Transverse colon (tissue), 3 donors: ENCODE measurements around the gene TNFRSF17.

Source experiments
- EP300 ChIP-seq: sonication (generic); formaldehyde crosslinking; IDR thresholded peaks from one replicate; pipeline ENCODE4 v1.6.1; 2017; ENCODE audit warnings: antibody characterized with exemption, low read depth
- POLR2A ChIP-seq: fragments of 450-650 bp; IDR thresholded peaks from one replicate; pipeline ENCODE4 v1.6.1; 2016; ENCODE audit warnings: antibody characterized with exemption, mild to moderate bottlenecking, moderate library complexity
- TF ChIP-seq, protein P1 (sequence below), 5 experiments: fragments of 200-600 bp in 3 of 5; fragments of 450-650 bp in 2 of 5; sonication (generic) in 3 of 5; IDR thresholded peaks; 1 replicate in 2 of 5; 2 replicates in 3 of 5; pipeline ENCODE4 v1.5.1; 2016 to 2017; ENCODE audit warnings: antibody characterized with exemption in 5 of 5, inconsistent platforms in 3 of 5, mild to moderate bottlenecking in 2 of 5, moderate library complexity in 1 of 5

DNA sequence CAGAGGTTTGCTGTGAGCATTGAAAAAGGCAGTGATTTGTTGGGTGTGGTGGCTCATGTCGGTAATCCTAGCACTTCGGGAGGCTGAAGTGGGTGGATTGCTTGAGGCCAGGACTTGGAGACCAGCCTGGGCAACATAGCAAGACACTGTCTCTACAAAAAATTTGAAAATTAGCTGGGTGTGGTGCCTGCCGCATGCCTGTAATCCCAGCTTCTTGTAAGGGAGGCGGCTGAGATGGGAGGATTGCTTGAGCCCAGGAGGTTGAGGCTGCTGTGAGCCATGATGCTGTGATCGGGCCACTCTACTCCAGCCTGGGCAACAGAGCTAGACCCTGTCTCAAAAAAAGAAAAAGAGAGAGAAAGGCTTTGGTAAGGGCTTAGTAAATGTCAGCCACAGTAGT, 16.2 kb upstream of the TNFRSF17 start:
- no peak for TF ChIP-seq POLR2A
- TF ChIP-seq, protein P1, sequence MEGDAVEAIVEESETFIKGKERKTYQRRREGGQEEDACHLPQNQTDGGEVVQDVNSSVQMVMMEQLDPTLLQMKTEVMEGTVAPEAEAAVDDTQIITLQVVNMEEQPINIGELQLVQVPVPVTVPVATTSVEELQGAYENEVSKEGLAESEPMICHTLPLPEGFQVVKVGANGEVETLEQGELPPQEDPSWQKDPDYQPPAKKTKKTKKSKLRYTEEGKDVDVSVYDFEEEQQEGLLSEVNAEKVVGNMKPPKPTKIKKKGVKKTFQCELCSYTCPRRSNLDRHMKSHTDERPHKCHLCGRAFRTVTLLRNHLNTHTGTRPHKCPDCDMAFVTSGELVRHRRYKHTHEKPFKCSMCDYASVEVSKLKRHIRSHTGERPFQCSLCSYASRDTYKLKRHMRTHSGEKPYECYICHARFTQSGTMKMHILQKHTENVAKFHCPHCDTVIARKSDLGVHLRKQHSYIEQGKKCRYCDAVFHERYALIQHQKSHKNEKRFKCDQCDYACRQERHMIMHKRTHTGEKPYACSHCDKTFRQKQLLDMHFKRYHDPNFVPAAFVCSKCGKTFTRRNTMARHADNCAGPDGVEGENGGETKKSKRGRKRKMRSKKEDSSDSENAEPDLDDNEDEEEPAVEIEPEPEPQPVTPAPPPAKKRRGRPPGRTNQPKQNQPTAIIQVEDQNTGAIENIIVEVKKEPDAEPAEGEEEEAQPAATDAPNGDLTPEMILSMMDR (IDR thresholded peaks at IDR 0.05): no peak
- TF ChIP-seq EP300: no peak
